Neural progenitor cell (in vitro differentiated cells): ENCODE data around the gene GRIN2A. TPM values are rescaled to one million over a fixed set of nuclear protein-coding genes. Genes with fewer than 3 reads are reported as not detected.

Source experiments
- DNase-seq: peaks from one replicate; pipeline ENCODE4 v3.0.0-alpha.2; 2016; ENCODE audit warnings: low spot score
- H2AFZ ChIP-seq: fragments of 200-600 bp; sonication (generic); replicated peaks from 2 replicates; pipeline ENCODE4 v1.6.1; 2016; ENCODE audit warnings: antibody characterized with exemption
- H3F3A ChIP-seq: fragments of 200-600 bp; sonication (generic); 2 replicates; pipeline ENCODE4 v1.6.1; 2016; ENCODE audit warnings: antibody characterized with exemption, low read depth
- H3K27ac ChIP-seq: fragments of 200-600 bp; sonication (generic); 2 replicates; pipeline ENCODE4 v1.5.1; 2016; ENCODE audit warnings: mild to moderate bottlenecking
- H3K27me3 ChIP-seq: fragments of 200-600 bp; sonication (generic); 2 replicates; pipeline ENCODE4 v1.6.1; 2016; ENCODE audit warnings: mild to moderate bottlenecking, moderate library complexity
- H3K36me3 ChIP-seq: fragments of 200-600 bp; sonication (generic); 2 replicates; pipeline ENCODE4 v1.5.1; 2016
- H3K4me1 ChIP-seq: fragments of 200-600 bp; sonication (generic); 2 replicates; pipeline ENCODE4 v1.6.1; 2016; ENCODE audit warnings: mixed run types
- H3K4me2 ChIP-seq: fragments of 200-600 bp; sonication (generic); 2 replicates; pipeline ENCODE4 v1.6.1; 2016
- H3K4me3 ChIP-seq: fragments of 200-600 bp; sonication (generic); 2 replicates; pipeline ENCODE4 v1.5.1; 2016
- H3K79me2 ChIP-seq: fragments of 200-600 bp; sonication (generic); 2 replicates; pipeline ENCODE4 v1.6.1; 2016; ENCODE audit warnings: low read depth
- H3K9ac ChIP-seq: fragments of 200-600 bp; sonication (generic); 2 replicates; pipeline ENCODE4 v1.6.1; 2016
- H3K9me3 ChIP-seq: fragments of 200-600 bp; sonication (generic); 2 replicates; pipeline ENCODE4 v1.5.1; 2016; ENCODE audit warnings: low read depth
- H4K20me1 ChIP-seq: fragments of 200-600 bp; sonication (generic); 2 replicates; pipeline ENCODE4 v1.6.1; 2016; ENCODE audit warnings: low read depth
- H3K27ac Mint-ChIP-seq: 3 replicates; pipeline ENCODE4 v1.8.0; 2021; ENCODE audit warnings: mixed read lengths
- H3K27me3 Mint-ChIP-seq: 2 replicates; pipeline ENCODE4 v1.8.0; 2022; ENCODE audit warnings: low read depth, mild to moderate bottlenecking, inconsistent platforms, moderate library complexity, mixed read lengths; ENCODE audit not compliant: insufficient read depth
- H3K36me3 Mint-ChIP-seq: 3 replicates; pipeline ENCODE4 v1.8.0; 2021; ENCODE audit warnings: mixed read lengths
- H3K4me1 Mint-ChIP-seq: 3 replicates; pipeline ENCODE4 v1.8.0; 2021; ENCODE audit warnings: mixed read lengths
- H3K4me3 Mint-ChIP-seq: 3 replicates; pipeline ENCODE4 v1.8.0; 2021; ENCODE audit warnings: mild to moderate bottlenecking, moderate library complexity, mixed read lengths
- H3K9me3 Mint-ChIP-seq: 3 replicates; pipeline ENCODE4 v1.8.0; 2020; ENCODE audit warnings: mixed read lengths
- CTCF ChIP-seq: fragments of 200-600 bp; sonication (generic); IDR thresholded peaks from 2 replicates; pipeline ENCODE4 v1.5.1; 2017; ENCODE audit warnings: antibody characterized with exemption, mild to moderate bottlenecking
- EZH2 ChIP-seq: fragments of 200-600 bp; sonication (generic); IDR thresholded peaks from 2 replicates; pipeline ENCODE4 v1.6.1; 2017; ENCODE audit warnings: antibody characterized with exemption, mild to moderate bottlenecking, moderate library complexity
- EZH2phosphoT487 ChIP-seq: fragments of 200-600 bp; sonication (generic); IDR thresholded peaks from 2 replicates; pipeline ENCODE4 v1.6.1; 2017; ENCODE audit warnings: antibody characterized with exemption
- total RNA-seq: library from RNA; depleted of rRNA; stranded (reverse); fragments of >200 nt; gene quantifications from 2 replicates; pipeline ENCODE4 v1.2.3, GENCODE V29; 2015; ENCODE audit warnings: low replicate concordance

Gene GRIN2A
- total RNA-seq, 1 donor from 2014 or later = 1.6 TPM

DNA sequence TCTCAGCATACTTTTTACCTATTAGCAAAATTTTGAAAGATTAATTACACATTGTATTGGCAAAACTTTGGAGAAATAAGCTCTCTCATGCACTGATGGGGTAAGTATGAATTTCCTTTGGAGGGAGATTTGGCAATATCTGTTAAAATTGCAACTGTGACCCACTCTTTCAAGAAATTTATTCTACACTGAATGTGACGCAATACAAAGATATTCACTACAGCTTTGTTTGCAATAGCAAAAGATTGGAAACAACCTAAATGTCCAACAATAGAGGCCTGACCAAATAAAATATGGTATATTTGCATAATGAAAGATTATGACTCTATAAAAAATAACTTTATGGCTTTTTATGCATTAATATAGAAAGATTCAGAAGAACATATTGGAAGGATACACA, 363.5 kb downstream of the GRIN2A start:
- H2AFZ ChIP-seq = no peak overlapping the region
- H3K4me3 Mint-ChIP-seq = no peak overlapping the region
- no peaks in the 10 kb centered on the region for H4K20me1 ChIP-seq
- H3K36me3 ChIP-seq = no peaks in the 10 kb centered on the region
- no peaks in the 10 kb centered on the region for H3K36me3 Mint-ChIP-seq
- no peaks in the 10 kb centered on the region for H3K9me3 ChIP-seq
- peaks cover 41% of the 10 kb centered on the region for H3F3A ChIP-seq
- no peaks in the 10 kb centered on the region for H3K9me3 Mint-ChIP-seq
- H3K27ac ChIP-seq = no peak overlapping the region
- no peak overlapping the region for H3K9ac ChIP-seq
- H3K27me3 ChIP-seq = no peaks in the 10 kb centered on the region
- no peak overlapping the region for H3K4me3 ChIP-seq
- TF ChIP-seq EZH2 (no peak), EZH2phosphoT487 (no peak), CTCF (no peak)
- DNase-seq = no peak
- peaks cover 42% of the 10 kb centered on the region for H3K4me1 ChIP-seq
- H3K4me1 Mint-ChIP-seq = peaks cover 48% of the 10 kb centered on the region
- no peak overlapping the region for H3K4me2 ChIP-seq
- no peaks in the 10 kb centered on the region for H3K79me2 ChIP-seq
- H3K27me3 Mint-ChIP-seq = peaks cover 1% of the 10 kb centered on the region
- no peak overlapping the region for H3K27ac Mint-ChIP-seq

DNA sequence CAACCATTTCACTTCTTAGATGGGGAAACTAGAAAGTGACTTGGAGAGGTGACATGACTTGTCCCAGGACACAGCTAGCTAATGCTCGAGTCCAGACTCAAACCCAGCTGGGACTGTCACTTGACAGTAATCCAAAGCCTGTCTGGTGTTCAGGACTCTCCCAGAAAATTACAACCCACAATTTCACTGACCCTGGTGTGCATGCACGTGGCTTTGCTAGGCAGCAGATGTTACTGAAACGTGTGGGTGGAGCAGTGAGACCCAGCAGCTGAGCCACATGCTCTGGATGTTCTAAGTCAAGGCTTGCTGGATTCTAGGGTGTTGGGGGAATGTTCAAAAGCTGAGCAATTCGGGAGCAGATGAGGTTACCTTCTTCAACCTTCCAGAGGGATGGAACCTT, 364.6 kb downstream of the GRIN2A start:
- Histone ChIP-seq H2AFZ (no peak overlapping the region), H3K27ac (no peak overlapping the region), H3K9me3 (no peaks in the 10 kb centered on the region), H3F3A (peaks cover 37% of the 10 kb centered on the region), H3K79me2 (no peaks in the 10 kb centered on the region), H3K4me2 (no peak overlapping the region), H3K4me3 (no peak overlapping the region), H3K36me3 (no peaks in the 10 kb centered on the region), H3K4me1 (peaks cover 41% of the 10 kb centered on the region), H3K27me3 (no peaks in the 10 kb centered on the region), H3K9ac (no peak overlapping the region), H4K20me1 (no peaks in the 10 kb centered on the region)
- Mint-ChIP-seq H3K27me3 (no peaks in the 10 kb centered on the region), H3K9me3 (no peaks in the 10 kb centered on the region), H3K4me3 (no peak overlapping the region), H3K27ac (no peak overlapping the region), H3K4me1 (peaks cover 45% of the 10 kb centered on the region), H3K36me3 (no peaks in the 10 kb centered on the region)
- no peak for DNase-seq
- TF ChIP-seq CTCF (no peak), EZH2phosphoT487 (no peak), EZH2 (no peak)

DNA sequence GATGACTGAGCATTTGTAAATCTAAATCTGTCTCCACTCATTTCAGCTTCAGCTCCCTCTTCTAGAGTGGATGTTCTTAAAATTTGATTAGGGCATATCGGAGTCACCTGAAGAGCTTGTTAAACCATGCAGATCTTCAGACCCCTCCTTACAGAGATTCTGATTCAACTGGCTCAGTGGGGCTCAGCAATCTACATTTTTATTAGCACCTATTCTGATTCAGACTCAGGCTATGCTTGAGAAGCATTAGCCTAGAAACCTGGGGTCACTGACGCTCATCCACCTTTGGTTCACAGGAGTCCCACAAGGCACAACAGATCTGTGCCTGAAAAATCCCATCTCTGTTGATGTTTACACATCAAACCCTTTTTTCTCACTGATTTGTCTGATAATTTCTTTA, 365.6 kb downstream of the GRIN2A start:
- H3K4me3 ChIP-seq = no peak overlapping the region
- H3K4me1 Mint-ChIP-seq = peaks cover 36% of the 10 kb centered on the region
- peaks cover 31% of the 10 kb centered on the region for H3K4me1 ChIP-seq
- peaks cover 27% of the 10 kb centered on the region for H3F3A ChIP-seq
- H4K20me1 ChIP-seq = no peaks in the 10 kb centered on the region
- H3K9me3 Mint-ChIP-seq = no peaks in the 10 kb centered on the region
- H3K36me3 ChIP-seq = no peaks in the 10 kb centered on the region
- no peaks in the 10 kb centered on the region for H3K79me2 ChIP-seq
- TF ChIP-seq CTCF (no peak), EZH2phosphoT487 (no peak), EZH2 (no peak)
- DNase-seq = no peak
- no peaks in the 10 kb centered on the region for H3K9me3 ChIP-seq
- no peak overlapping the region for H3K27ac ChIP-seq
- peak overlapping the region; percentile 27 for H2AFZ ChIP-seq
- H3K4me3 Mint-ChIP-seq = no peak overlapping the region
- no peak overlapping the region for H3K9ac ChIP-seq
- H3K27me3 Mint-ChIP-seq = no peaks in the 10 kb centered on the region
- no peaks in the 10 kb centered on the region for H3K36me3 Mint-ChIP-seq
- no peak overlapping the region for H3K4me2 ChIP-seq
- no peaks in the 10 kb centered on the region for H3K27me3 ChIP-seq
- H3K27ac Mint-ChIP-seq = peak overlapping the region; percentile 61

GRCh38 chr16:9813665-9814064, 368.6 kb downstream of the GRIN2A start:
- no peak for DNase-seq
- TF ChIP-seq EZH2 = no peak
- TF ChIP-seq CTCF = no peak
- TF ChIP-seq EZH2phosphoT487 = no peak
- H3K4me1 Mint-ChIP-seq = peaks cover 15% of the 10 kb centered on the region

More at GRCh38 chr16:9813665-9814064, 368.6 kb downstream of the GRIN2A start:
- H3K27me3 Mint-ChIP-seq = peaks cover 2% of the 10 kb centered on the region
- H3K36me3 Mint-ChIP-seq = no peaks in the 10 kb centered on the region
- no peaks in the 10 kb centered on the region for H3F3A ChIP-seq
- H3K27ac ChIP-seq = no peak overlapping the region
- no peaks in the 10 kb centered on the region for H3K9me3 ChIP-seq
- H3K4me1 ChIP-seq = peaks cover 3% of the 10 kb centered on the region
- no peaks in the 10 kb centered on the region for H4K20me1 ChIP-seq
- no peak overlapping the region for H3K4me2 ChIP-seq
- H3K36me3 ChIP-seq = no peaks in the 10 kb centered on the region
- no peaks in the 10 kb centered on the region for H3K9me3 Mint-ChIP-seq
- no peak overlapping the region for H3K9ac ChIP-seq
- H3K4me3 Mint-ChIP-seq = no peak overlapping the region
- H3K27ac Mint-ChIP-seq = no peak overlapping the region
- no peak overlapping the region for H3K4me3 ChIP-seq
- H3K79me2 ChIP-seq = no peaks in the 10 kb centered on the region
- no peak overlapping the region for H2AFZ ChIP-seq
- H3K27me3 ChIP-seq = no peaks in the 10 kb centered on the region
